HG03575 (cell line): Measurements from ENCODE around the gene LRIT1.

Source experiments
- ATAC-seq: cut with Tn5 transposase; IDR thresholded peaks from one replicate; pipeline ENCODE4 v1.9.1; 2021; ENCODE audit not compliant: unreplicated experiment, insufficient number of reproducible peaks, low FRiP score; ENCODE audit errors: extremely low read depth

LRIT1 gene

GRCh38 chr10:84257343-84258020, 16.1 kb upstream of the LRIT1 start:
- ATAC-seq: no peak

GRCh38 chr10:84256510-84257342, 15.4 kb upstream of the LRIT1 start:
- no peak for ATAC-seq

- no peak for ATAC-seq
Observed at GRCh38 chr10:84254552-84255478, 13.5 kb upstream of the LRIT1 start.

GRCh38 chr10:84248794-84249193, 7.4 kb upstream of the LRIT1 start:
- ATAC-seq: no peak

GRCh38 chr10:84247496-84247895, 6.2 kb upstream of the LRIT1 start:
- ATAC-seq: no peak

- ATAC-seq: no peak
Observed at GRCh38 chr10:84244651-84245270, 3.4 kb upstream of the LRIT1 start, which contains the start of gene RGR. Gene RGR, plus strand, starts transcription at chr10:84245053. Its CDS starts 38 bp downstream, at chr10:84245091.

GRCh38 chr10:84243759-84244158, 2.4 kb upstream of the LRIT1 start:
- ATAC-seq: no peak

GRCh38 chr10:84238909-84239308, 2.4 kb downstream of the LRIT1 start:
- ATAC-seq: no peak

GRCh38 chr10:84237199-84238051, 3.9 kb downstream of the LRIT1 start:
- no peak for ATAC-seq

GRCh38 chr10:84236807-84237198, 4.5 kb downstream of the LRIT1 start:
- no peak for ATAC-seq

GRCh38 chr10:84235096-84235495, 6.2 kb downstream of the LRIT1 start:
- no peak for ATAC-seq

- no peak for ATAC-seq
Observed at GRCh38 chr10:84234479-84234878, 6.9 kb downstream of the LRIT1 start.

GRCh38 chr10:84233940-84234339, 7.4 kb downstream of the LRIT1 start:
- ATAC-seq: no peak

- no peak for ATAC-seq
Observed at GRCh38 chr10:84232376-84232775, 9.0 kb downstream of the LRIT1 start.

GRCh38 chr10:84230359-84230758, 11.0 kb downstream of the LRIT1 start:
- ATAC-seq: no peak

- no peak for ATAC-seq
Observed at GRCh38 chr10:84227810-84228209, 13.5 kb downstream of the LRIT1 start.

GRCh38 chr10:84226616-84227015, 14.7 kb downstream of the LRIT1 start:
- no peak for ATAC-seq
